RWPE2 (cell line): ENCODE data around the gene CDH20.

Source experiments
- ATAC-seq: fragments of 200-7000 bp; cut with Tn5 transposase; 3 replicates; pipeline ENCODE4 v1.9.1; 2021; ENCODE audit warnings: low read depth
- DNase-seq: peaks from one replicate; pipeline ENCODE4 v3.0.0-alpha.2; 2020; ENCODE audit warnings: low spot score
- H3K27ac ChIP-seq: fragments of 450-650 bp; 2 replicates; pipeline ENCODE4 v1.5.1; 2017; ENCODE audit warnings: mild to moderate bottlenecking; ENCODE audit not compliant: poor library complexity, severe bottlenecking
- H3K27me3 ChIP-seq: fragments of 250-450 bp; sonication (Bioruptor Pico); 2 replicates; pipeline ENCODE4 v1.5.1; 2021; ENCODE audit warnings: mild to moderate bottlenecking, moderate library complexity; ENCODE audit not compliant: insufficient read depth, poor library complexity, severe bottlenecking
- H3K36me3 ChIP-seq: fragments of 250-450 bp; sonication (Bioruptor Pico); 2 replicates; pipeline ENCODE4 v1.5.1; 2020; ENCODE audit warnings: low read depth, mild to moderate bottlenecking, moderate library complexity
- H3K4me1 ChIP-seq: fragments of 250-450 bp; sonication (Bioruptor Pico); 2 replicates; pipeline ENCODE4 v1.5.1; 2021; ENCODE audit warnings: mild to moderate bottlenecking, moderate library complexity; ENCODE audit not compliant: insufficient read depth, poor library complexity, severe bottlenecking
- H3K4me3 ChIP-seq: fragments of 250-450 bp; sonication (Bioruptor Pico); 2 replicates; pipeline ENCODE4 v1.5.1; 2021; ENCODE audit warnings: mild to moderate bottlenecking, moderate library complexity; ENCODE audit not compliant: severe bottlenecking
- H3K9me3 ChIP-seq: fragments of 250-450 bp; sonication (Bioruptor Pico); 2 replicates; pipeline ENCODE4 v1.5.1; 2021; ENCODE audit warnings: mild to moderate bottlenecking, moderate library complexity; ENCODE audit not compliant: severe bottlenecking
- CTCF ChIP-seq: fragments of 450-650 bp; IDR thresholded peaks from one replicate; pipeline ENCODE4 v1.5.1; 2017; ENCODE audit warnings: mild to moderate bottlenecking, moderate library complexity; ENCODE audit not compliant: poor library complexity, severe bottlenecking

The CDH20 gene

DNA sequence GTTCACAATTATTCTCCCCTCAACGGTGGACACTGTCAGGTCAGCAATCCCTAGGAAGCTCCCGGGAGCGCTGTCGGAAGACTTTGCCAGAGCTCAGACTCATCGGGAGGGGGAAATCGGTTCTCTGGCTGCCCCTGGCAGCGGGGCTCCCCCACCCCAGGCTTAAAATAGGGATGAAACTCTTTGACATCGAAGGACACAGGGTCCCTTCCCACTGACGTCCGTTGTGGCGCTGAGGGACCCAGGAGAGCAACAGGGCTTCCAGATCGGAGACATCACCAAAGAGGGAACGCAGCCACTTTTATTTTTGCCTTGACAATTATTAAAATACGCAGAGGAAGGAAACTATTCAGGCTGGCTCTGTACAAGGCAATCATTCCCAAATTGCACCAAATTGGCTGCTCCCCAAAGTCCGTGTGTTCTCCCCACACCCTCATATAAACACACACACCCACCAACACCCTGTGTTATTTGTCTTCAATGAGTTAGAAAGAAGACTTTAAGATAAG lies 249.0 kb downstream of the CDH20 start:
- Histone ChIP-seq H3K36me3 (no peaks in the 10 kb centered on the region), H3K27ac (no peak overlapping the region), H3K4me1 (no peaks in the 10 kb centered on the region), H3K9me3 (no peaks in the 10 kb centered on the region), H3K27me3 (no peaks in the 10 kb centered on the region), H3K4me3 (no peak overlapping the region)
- no peak for DNase-seq
- TF ChIP-seq CTCF = peak; percentile 82
- ATAC-seq = no peak

DNA sequence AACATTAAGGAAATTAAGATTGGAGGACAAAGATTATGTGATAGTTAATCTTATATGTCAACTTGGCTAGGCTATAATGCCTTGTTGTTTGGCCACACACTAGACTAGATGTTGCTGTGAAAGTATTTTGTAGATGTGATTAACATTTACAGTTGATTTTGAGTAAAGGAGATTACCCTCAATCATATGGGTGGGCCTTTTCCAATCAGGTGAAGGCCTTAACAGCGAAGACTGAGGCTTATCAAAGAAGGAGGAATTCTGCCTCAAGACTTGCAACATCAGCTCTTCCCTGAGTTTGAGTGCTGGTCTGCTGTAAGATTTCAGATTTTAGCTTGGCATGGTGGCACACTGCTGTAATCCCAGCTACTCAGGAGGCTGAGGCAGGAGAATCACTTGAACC lies 250.3 kb downstream of the CDH20 start:
- H3K4me3 ChIP-seq = no peak overlapping the region
- ATAC-seq = no peak

DNA sequence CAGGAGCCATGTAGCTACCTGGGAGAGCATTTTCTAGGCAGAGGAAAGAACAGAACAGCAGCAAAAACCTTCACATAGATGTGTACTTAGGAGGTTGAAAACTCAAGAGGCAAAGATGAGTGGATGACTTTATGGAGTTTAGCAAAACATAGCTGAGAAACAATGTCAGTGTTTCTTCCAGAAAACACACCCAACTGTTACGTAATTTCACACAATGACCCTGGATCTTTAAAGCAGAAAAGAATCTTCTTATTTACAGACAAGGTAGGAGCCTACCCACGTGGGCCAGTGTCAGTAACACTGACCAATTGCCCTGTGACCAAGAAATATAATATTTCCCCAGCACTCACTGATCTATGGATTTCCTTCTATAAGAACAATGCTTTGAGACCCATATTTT lies 254.6 kb downstream of the CDH20 start:
- no peak for ATAC-seq

More for the DNA sequence above, 250.3 kb downstream of the CDH20 start:
- H3K27ac ChIP-seq = no peak overlapping the region
- no peaks in the 10 kb centered on the region for H3K4me1 ChIP-seq
- DNase-seq = no peak
- H3K9me3 ChIP-seq = no peaks in the 10 kb centered on the region
- H3K36me3 ChIP-seq = no peaks in the 10 kb centered on the region
- TF ChIP-seq CTCF = no peak
- H3K27me3 ChIP-seq = no peaks in the 10 kb centered on the region

GRCh38 chr18:61589053-61589723 lies 256.0 kb downstream of the CDH20 start:
- Histone ChIP-seq H3K4me3 (no peak overlapping the region), H3K27me3 (no peaks in the 10 kb centered on the region), H3K4me1 (peaks cover 7% of the 10 kb centered on the region), H3K9me3 (no peaks in the 10 kb centered on the region), H3K27ac (no peak overlapping the region), H3K36me3 (no peaks in the 10 kb centered on the region)
- DNase-seq (no peak), ATAC-seq (no peak)
- no peak for TF ChIP-seq CTCF

More for the DNA sequence above, 254.6 kb downstream of the CDH20 start:
- Histone ChIP-seq H3K27me3 (no peaks in the 10 kb centered on the region), H3K4me1 (peaks cover 7% of the 10 kb centered on the region), H3K4me3 (no peak overlapping the region), H3K27ac (no peak overlapping the region), H3K9me3 (no peaks in the 10 kb centered on the region), H3K36me3 (no peaks in the 10 kb centered on the region)
- no peak for DNase-seq
- TF ChIP-seq CTCF = no peak

GRCh38 chr18:61589724-61590065 lies 256.5 kb downstream of the CDH20 start:
- DNase-seq = no peak

More at GRCh38 chr18:61589724-61590065, 256.5 kb downstream of the CDH20 start:
- no peak overlapping the region for H3K27ac ChIP-seq
- no peaks in the 10 kb centered on the region for H3K27me3 ChIP-seq
- H3K9me3 ChIP-seq = no peaks in the 10 kb centered on the region
- no peak overlapping the region for H3K4me3 ChIP-seq
- peaks cover 7% of the 10 kb centered on the region for H3K4me1 ChIP-seq
- no peak for TF ChIP-seq CTCF
- H3K36me3 ChIP-seq = no peaks in the 10 kb centered on the region
- ATAC-seq = peak; percentile 66
